Ecto neural progenitor cell (in vitro differentiated cells): ENCODE measurements around the gene CAMSAP1.

Source experiments
- DNase-seq: peaks from one replicate; pipeline ENCODE4 v3.0.0-alpha.2; 2018; ENCODE audit warnings: low spot score

Gene CAMSAP1

DNA sequence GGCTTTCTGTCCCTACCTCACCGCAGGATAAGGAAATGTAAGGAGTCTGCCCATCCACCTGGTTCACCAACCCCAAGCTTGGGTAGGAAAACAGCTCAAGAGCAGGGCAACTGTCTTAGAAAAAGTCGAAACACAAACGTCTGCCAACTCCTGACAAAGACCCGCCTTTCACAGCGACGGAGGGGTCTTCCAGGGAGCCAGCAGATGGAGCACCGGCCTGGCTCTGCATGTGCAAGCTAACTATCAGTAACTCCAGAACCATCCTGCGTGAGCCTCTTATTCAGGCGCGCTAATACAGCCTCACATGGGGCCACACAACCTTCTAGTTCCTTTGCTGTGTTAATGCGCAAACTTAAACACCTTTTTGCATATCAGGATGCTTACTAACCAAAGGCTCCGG, 26.9 kb downstream of the CAMSAP1 start:
- DNase-seq, result no peak

DNA sequence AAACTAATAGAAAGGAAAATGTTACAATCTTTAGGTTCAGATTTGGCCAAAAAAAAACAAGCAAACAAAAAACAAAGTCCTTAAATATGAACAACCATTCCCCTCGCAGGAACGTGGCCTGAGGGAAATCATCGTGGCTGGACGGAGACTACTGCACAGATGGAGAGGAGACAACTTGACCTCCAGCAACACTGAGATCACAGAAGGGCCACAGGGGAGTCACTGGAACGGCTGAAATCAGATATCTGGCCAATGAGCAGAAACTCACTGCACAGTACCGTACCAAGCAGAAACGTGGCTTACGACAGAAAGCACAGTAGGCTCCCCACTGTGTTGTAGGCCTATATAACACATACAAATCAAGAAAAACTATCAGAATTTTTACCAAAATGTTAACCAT, 27.7 kb downstream of the CAMSAP1 start:
- DNase-seq, result no peak

DNA sequence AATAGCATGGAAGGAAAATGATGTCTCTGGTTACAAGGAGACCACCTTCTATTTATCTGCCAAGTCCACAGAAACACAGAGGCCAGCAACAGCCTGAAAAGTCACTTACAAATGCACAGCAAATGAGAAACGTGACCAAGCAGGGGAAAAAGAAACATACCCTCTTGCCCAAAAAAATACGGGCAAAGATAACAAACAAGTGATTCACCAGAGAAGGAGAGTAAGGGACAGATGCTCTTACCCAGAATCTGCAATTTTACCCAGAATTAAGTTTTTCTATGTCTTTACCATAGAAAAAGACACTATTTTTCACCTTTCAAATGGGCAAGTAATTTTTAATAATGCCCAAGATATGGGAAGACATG, 28.1 kb downstream of the CAMSAP1 start:
- DNase-seq, result no peak

DNA sequence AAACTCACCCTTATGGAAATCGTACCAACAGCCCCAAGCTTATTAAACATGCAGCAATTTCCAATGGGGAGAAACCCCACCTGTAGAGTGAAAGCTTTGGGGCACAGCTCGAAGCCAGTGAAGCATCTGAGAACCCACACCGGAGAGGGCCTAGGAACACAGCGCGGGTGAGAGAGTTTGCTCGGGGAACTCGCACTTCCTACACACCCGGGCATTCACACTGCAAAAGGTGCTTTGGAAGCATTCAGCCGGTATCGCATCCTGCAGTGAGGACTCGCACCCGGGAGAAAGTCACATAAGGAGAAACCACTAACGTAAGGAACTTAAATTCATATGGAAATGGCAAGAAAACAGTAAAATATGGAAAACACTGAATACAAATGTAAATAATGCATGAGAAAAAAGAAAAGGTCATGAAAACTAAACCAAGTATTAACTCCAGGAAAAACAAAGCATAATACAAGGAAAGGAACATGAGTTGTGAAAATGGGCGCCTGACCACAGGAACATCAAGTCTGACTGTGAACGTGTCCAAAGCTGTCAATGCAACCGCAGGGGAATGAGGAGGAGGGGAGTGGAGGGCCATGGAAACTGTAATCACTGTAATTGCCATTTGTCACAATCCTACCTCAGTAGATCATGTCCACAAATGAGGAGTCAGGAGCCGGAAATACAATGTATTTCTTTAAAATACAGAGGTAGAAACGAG, 28.7 kb downstream of the CAMSAP1 start:
- DNase-seq, result no peak

DNA sequence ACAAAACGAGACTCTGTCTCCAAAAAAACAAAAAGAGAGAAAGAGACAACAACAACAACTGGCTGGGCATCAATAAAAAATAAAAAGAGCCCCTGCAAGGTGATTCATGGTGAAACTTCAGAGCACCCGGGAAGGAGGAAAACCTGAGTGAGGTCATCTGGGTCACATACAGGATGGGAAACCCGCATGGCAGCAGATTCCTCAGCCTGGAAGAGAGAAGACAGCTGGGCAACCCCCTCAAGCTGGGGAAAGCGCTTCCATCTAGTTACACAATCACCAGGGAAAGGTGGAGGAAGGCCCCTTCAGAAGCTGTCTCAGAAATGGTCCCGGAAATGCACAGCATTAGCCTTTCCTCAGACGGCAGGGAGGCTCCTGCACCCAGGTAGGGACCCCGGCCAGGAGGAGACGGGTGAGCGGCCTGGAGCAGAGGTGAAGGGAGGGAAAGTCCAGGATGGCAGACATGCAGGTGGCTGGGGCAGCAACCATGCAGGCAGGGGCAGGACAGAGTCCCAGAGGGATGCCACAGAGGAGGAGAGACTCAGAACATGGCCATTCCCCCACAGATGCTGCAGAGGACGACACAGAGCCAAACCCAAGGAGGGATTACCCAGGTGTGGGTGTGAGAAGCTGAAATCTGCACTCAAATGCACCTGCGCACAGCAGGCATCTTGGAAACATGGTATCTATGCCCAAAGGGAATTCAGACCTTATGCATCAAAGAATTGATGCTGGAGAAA, 29.4 kb downstream of the CAMSAP1 start:
- DNase-seq, result no peak

DNA sequence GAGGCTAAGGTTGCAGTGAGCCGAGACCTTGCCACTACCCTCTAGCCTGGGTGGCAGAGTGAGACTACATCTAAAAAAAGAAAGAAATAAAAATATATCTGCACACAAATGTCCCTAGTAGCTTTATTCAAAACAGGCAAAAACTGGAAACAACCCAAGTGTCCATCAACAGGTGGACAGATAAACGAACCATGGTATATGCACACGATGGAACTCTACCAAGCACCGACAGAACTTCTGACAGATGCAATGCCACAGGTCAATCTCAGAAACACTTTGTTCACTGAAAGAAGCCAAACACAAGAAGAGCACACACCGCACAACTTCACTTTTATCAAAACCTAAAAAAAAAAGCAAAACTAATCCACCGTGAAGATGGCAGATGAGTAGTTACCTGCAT, 30.4 kb downstream of the CAMSAP1 start:
- DNase-seq, result no peak

DNA sequence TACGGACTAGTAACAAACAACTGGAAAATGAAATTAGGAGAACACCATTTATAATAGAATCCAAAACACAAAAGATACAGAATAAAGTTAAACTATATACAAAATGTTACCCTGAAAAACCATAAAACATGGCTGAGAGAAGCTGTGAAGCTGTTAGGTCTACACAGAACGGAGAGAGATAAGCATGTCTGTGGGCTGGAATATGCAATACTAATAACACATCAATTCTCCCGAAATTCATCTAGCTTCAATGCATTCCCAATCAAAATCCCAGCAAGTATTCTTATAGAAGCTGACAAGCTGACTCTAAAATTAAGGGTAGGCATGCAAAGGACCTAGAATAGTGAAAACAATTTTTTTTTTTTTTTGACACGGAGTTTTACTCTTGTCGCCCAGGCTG, 32.5 kb downstream of the CAMSAP1 start:
- no peak for DNase-seq

DNA sequence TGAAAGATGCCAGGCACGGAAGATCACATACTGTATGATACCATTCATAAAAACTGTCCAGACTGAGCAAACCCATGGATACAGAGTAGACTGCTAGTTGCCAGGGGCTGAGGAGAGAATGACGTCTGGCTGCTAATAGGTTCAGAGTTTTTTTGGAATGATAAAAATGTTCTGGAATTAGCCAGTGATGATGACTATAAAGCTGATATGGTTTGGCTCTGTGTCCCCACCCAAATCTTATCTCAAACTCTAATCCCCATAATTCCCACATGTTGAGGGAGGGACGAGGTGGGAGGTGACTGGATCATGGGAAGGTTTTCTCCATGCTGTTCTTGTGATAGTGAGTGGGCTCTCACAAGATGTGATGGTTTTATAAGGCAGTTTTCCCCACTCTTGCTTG, 37.4 kb downstream of the CAMSAP1 start:
- DNase-seq, result no peak

DNA sequence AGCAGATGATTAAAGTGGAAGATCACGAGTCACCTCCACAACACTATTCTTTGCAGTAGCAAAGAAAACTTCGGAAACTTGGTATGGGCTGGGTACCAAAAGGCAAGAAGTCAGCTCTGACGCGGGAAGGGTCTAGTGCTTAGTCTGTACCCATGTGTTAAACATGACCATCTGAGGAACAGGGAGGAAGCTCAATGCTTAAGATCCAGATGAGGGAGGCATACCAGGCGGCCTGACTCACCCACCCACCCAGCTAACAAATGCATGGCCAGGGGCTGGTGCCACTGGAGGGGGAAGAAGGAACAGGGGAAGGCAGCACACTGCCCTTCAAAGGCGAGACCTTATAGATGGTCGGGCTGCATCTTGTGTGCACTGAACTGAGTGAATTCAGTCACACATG, 41.8 kb downstream of the CAMSAP1 start:
- DNase-seq, result no peak

DNA sequence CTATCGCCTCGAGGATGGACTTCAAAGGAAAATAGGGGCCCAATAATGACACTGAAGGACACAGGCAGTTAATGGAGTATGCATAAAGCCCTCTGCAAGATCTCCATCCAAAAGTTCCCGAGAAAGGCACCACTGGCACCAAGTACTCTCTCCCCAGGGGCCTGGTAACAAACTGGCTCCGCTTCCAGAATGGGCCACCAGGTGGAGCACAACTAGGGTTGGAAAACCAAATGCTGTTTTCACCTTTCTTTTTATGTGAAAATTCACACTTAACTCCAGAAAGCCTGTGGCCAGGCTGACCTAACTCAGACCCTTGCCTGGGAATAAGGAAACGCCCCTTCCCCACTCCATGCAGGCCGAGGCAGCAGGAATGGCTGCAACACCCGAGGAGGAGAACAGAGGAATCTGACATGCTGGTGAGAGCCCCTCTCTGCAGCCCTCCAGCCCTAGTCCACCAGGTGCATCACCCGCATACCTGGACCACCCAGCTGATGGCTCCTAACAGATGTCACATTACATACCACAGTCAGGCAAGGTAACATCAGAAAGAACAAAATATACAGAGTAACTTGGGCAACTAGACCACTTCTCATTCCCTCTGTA, 42.8 kb downstream of the CAMSAP1 start:
- DNase-seq, result peak; percentile 70

DNA sequence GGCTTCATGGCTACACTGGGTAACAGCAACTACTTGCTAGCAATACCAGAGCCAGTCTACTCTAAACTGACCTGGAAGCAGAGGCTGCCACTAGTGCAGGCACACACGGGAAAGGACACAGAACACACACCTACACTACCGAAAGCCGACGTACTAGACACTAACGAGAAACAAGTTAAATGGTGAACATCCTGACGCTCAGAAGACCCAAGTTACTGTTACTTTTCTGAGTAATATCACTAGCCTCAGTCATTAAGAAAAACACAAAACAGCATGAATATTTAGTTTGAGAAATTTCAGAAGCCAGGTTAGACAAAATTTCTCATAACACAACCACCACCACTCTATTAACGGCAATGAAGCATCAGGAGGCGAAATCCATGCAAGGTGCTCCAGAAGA, 44.5 kb downstream of the CAMSAP1 start:
- no peak for DNase-seq

DNA sequence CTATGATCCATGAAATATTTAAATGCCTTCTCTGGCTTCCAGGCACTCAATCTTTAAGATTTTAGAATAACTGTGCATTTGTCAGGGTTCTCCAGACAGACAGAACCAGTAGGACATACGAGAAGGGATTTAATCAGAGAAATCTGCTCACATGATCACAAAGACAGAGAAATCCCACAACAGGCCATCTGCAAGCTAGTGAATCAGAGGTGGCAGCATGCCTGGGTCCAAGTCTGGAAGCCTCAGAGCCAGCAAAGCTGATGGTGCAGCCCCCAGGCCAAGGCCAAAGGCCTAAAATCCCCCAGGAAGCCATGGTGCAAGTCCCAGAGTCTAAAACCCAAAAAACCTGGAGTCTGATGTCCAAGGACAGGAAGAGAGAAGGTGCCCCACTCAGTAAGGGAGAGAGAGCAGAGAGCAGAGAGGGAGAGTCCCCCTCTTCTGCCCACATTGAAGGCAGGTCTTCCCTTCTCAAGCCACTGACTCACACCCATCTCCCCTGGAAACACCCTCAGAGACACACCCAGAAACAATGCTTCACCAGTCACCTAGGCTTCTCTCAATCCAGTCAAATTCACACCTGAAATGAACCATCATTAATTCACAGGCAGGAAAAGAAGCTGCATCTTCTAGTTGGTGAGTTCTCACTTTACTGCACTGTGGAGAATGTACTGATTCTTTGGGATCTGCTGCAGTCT, 48.7 kb downstream of the CAMSAP1 start:
- DNase-seq, result no peak

DNA sequence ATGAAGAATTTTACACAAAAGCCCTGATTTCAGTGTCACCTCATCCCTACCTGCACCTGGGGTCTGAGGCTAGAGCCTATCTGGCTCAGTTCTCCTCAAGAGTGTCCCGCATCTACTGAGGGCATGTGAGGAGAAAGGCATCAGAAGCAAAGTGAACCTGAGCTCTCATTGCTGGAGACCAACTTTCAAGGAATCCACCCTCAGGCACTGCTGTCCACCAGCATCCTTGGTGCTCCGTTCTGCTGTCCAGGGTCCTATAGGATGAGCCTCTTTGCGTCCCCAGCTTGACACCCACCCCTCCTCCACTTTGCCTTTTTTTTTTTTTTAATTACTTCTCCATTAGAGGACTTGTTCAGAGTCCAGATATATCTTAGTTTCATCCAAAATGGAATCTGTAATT, 49.5 kb downstream of the CAMSAP1 start:
- no peak for DNase-seq

DNA sequence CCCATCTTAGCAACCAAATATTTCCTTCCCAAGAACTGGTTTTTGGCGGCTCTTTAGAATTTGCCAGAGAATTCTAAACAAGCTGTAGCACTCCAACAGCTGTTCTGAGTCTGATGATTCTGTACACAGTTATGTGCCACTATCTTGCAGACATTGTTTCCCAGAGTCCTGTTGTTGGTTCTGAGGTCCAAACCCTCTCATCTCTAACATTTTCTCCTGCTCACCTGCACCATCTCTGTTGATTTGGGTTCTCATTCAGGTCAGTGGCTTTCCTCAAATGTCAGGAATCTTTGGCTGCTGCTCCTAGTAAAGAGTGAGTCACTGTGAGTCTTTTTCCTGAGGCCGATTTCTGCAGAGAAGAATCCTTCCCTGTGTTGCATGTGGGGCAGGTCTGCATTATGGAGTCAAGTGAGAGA, 50.0 kb downstream of the CAMSAP1 start:
- no peak for DNase-seq

DNA sequence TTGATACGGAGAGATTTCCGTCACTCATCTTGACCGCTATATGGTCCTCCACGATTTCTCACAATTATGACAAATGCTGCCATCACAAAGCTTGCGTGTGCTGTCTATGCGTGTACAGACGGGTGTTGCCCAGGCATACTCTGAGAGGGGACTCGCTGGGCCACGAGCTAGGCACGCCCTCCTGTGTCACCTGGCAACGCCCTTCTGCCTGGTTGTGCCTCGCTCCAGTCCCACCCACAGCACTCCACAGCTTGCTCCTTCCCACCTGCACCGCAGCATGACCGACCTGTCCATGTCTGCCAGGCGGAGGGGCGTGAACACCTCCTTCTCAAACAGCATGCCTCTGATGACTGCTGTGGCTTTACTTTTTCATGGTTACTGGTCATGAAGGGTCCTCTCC, 55.6 kb downstream of the CAMSAP1 start:
- DNase-seq, result peak; percentile 27

DNA sequence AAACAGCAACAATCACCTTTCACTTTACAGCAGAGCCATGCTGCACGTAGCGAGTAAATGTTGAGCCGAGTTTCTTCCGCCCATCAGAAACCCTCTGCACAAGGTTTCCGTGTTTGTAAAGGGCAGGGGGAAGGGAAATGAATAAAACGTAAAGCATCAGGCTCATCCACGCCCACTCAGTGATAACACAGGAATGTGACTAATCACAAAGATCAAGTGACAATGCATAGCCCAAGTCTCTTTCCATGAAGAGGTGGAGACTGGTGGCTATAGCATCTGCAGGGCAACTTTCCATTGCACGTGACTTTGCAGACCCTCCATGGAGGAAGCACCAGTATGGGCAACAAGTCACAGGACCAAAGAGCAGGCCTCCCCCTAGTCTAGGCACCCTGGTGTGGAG, 56.6 kb downstream of the CAMSAP1 start:
- DNase-seq, result peak; percentile 27

DNA sequence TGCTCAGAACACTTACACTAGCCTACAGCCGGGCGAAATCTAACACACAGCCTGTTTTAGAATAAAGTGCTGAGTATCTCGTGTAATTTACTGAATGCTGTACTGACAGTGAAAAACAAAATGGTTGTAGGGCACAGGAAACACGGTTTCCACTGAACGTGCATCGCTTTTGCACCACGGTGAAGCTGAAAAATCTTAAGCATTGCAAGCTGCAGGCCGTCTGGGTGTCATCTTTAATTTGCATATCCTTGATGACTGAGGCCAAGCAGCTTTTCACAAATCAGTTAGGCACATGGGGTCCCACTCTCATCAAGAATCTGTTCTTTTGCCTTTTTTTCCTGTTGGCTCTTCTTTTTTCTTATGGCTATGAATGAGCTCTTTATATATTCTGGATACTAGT, 58.2 kb downstream of the CAMSAP1 start:
- no peak for DNase-seq

DNA sequence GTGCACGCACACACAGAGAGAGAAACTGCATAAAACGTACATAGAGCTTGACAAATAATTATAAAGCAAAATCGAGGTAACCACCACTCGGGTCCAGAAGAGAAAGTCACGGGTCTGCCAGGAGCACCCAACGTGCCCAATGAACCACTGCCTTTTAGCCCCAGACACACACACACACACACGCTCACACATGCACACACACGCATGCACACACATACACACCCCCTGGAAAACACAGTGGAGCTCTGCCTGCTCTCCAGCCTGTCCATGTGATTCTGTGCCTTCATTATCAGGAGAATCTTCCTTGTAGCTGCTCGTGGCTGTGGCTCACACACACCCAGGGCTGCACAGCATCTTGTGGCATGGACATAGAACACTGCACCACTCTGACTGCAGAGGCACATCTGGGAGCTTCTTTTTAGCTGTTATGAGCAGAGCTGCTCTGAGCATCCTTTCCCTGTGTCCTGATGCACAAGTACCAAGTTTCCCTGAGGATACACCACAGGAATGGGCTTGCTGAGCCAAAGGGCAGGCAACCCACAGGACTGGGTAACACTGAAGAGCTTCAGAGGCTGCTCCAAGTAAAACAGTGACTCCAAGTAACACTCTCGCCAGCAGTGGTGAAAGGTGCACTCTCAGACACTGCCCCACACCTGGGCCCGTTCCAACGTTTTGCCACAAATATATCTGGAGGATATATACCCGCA, 58.9 kb downstream of the CAMSAP1 start:
- DNase-seq, result peak; percentile 14

DNA sequence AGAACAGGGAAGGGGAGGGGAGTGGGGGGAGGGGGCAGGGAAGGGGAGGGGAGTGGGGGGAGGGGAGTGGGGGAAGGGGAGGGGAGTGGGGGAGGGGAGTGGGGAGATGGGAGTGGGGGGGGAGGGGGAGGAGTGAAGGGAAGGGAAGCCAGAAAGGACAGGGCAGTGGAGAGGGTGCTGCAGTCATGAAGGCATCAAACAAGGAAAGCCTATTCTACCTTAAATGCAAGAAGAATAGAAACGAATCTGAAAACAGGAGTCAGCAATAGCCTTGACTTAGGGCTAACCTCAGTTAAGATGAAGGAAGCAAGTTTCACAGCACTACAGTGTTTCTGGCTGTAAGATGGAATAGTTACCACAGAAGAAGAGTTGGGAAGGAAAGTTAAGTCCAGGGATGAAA, 59.5 kb downstream of the CAMSAP1 start:
- DNase-seq, result no peak

DNA sequence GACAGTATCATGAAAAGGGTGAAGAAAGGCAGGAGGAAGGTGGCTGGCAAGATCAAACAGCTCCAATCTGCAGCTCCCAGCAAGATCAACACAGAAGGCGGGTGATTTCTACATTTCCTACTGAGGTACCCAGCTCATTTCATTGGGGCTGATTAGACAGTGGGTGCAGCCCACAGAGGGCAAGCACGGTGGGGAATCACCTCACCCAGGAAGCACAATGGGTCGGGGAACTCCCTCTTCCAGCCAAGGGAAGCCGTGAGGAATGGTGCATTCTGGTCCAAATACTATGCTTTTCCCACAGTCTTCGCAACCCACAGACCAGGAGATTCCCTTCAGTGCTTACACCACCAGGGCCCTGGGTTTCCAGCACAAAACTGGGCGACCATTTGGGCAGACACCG, 66.8 kb downstream of the CAMSAP1 start:
- DNase-seq, result no peak

DNA sequence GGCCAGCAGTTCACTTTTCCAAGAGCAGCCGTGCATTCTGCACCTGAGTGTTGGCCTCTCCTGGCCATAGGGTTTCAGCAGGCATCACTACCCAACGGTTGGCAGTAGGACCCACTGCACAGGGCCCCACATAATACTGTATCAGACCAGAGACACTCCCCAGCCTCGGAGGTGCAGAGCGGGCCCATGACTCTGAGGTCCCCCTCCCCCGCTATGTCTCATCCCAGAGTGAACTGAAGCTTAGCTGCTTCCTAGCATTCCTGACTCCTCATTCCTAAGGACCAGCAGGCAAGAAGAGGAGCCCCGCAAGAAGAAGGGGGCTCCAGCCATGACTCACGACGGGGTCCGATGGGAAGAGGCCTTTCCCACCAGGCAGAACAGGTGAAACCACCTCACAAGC, 67.2 kb downstream of the CAMSAP1 start:
- DNase-seq, result no peak

DNA sequence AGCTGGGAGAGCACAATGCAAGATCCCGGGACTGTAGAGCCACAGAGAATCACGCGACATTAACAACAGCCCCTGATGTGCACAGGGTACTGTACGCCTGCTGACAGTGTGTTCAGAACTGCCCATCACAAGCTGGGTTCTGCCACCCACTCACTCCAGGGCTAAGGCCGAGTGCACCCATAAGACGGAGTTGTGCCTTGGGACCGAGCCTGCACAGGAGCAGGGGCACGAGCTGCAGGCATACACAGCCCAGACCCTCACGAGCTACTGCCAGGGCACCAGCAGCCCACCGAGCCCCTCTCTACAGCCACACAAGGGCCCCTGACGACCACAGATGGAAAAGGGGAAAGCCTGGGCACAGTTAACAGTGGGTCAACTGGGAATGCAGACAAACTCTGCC, 67.8 kb downstream of the CAMSAP1 start:
- peak; percentile 29 for DNase-seq
